Stomach (tissue), 9 donors: ENCODE data around the gene SOAT2. TPM values are rescaled to one million over a fixed set of nuclear protein-coding genes. Genes with fewer than 3 reads are reported as not detected.

Experiments used
- DNase-seq, 2 donors: peaks; one replicate each; pipeline versions ENCODE4 v3.0.0 to v3.0.0-alpha.2; 2013 to 2019
- H3K27ac ChIP-seq, 5 donors: fragments of 200-600 bp in 4 of 5; sonication (generic) in 4 of 5; one replicate each; pipeline ENCODE4 v1.5.1; 2013 to 2019; ENCODE audit warnings: mild to moderate bottlenecking in 1 of 5, moderate library complexity in 1 of 5
- H3K27me3 ChIP-seq, 3 donors: fragments of 200-600 bp; sonication (generic); one replicate each; pipeline ENCODE4 v1.5.1; 2017 to 2019; ENCODE audit warnings: mixed run types in 1 of 3
- H3K36me3 ChIP-seq, 4 donors: fragments of 200-600 bp; sonication (generic); 1 replicate in 3 of 4; 2 replicates in 1 of 4; pipeline ENCODE4 v1.5.1; 2016 to 2019
- H3K4me1 ChIP-seq, 4 donors: fragments of 200-600 bp; sonication (generic); one replicate each; pipeline ENCODE4 v1.5.1; 2016 to 2019
- H3K4me3 ChIP-seq, 4 donors: fragments of 200-600 bp; sonication (generic) in 3 of 4; one replicate each; pipeline ENCODE4 v1.5.1; 2016 to 2019; ENCODE audit warnings: mild to moderate bottlenecking in 1 of 4
- H3K9me3 ChIP-seq, 4 donors: fragments of 200-600 bp; sonication (generic); one replicate each; pipeline ENCODE4 v1.5.1; 2016 to 2019
- EP300 ChIP-seq: sonication (generic); formaldehyde crosslinking; IDR thresholded peaks from one replicate; pipeline ENCODE4 v1.6.1; 2017; ENCODE audit warnings: antibody characterized with exemption
- POLR2A ChIP-seq, 4 donors: fragments of 450-650 bp; IDR thresholded peaks; one replicate each; pipeline ENCODE4 v1.6.1; 2016; ENCODE audit warnings: antibody characterized with exemption in 4 of 4, control low read depth in 2 of 4, mild to moderate bottlenecking in 1 of 4, moderate library complexity in 1 of 4
- POLR2AphosphoS5 ChIP-seq, 3 donors: sonication (generic); formaldehyde crosslinking; IDR thresholded peaks; one replicate each; pipeline ENCODE4 v1.6.1; 2016; ENCODE audit warnings: antibody characterized with exemption in 3 of 3
- WGBS, 5 donors: extraction: QIAGEN DNeasy Blood & Tissue Kit in 3 of 5; methylation state at CpG; one replicate each; pipeline versions ENCODE4 v1.1.5 to v1.1.7; 2013 to 2018; 5-methylcytosine and 5-hydroxymethylcytosine counted together
- intact Hi-C: fragments of 100-400 bp; cut with DNase I; formaldehyde crosslinking; loops from one replicate; pipeline ENCODE4 v1.15.1; 2023; ENCODE audit warnings: low total_unique reads
- polyA plus RNA-seq, 3 donors: library from polyadenylated mRNA; stranded (reverse); fragments of 200-250 nt; gene quantifications; one replicate each; pipeline ENCODE4 v1.2.3, GENCODE V29; 2013
- total RNA-seq, 5 donors: library from RNA; depleted of rRNA; stranded (reverse); fragments of >200 nt; gene quantifications; one replicate each; pipeline versions ENCODE4 v1.1.0 to v1.2.3, GENCODE V29; 2014 to 2016
- TF ChIP-seq, protein P1 (sequence below), 7 experiments: fragments of 450-650 bp in 4 of 7; fragments of 200-600 bp in 3 of 7; sonication (generic) in 3 of 7; IDR thresholded peaks; one replicate each; pipeline ENCODE4 v1.5.1; 2016 to 2019; ENCODE audit warnings: antibody characterized with exemption in 7 of 7, control low read depth in 2 of 7, mild to moderate bottlenecking in 1 of 7
- donor health status: healthy with polysubstance abuse.
- donor health status: Bipolar disorder and iron deficiency.
- donor health status: healthy.

SOAT2 gene
- total and polyA plus RNA-seq, 8 donors = 0.28 to 0.92 TPM; not detected in 6

DNA sequence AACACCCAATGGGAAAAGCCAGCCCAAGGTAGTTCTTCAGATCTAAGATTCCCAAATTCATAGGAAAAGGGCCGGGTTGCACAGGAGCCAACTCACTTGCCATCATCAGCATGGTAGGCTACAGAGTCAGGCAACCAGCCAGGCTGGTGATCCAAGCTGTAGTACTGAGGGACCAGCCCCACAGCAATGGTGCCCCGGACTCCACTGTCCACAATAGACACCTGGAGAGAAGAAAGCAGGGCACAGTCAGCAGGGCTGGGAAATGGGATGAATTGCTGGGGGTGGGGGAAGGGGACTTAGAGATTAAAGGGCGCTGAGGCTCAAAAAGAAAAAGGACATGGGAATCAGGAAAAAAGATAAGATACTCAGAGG lies 28.3 kb upstream of the SOAT2 start:
- no peaks in the 10 kb centered on the region for H3K9me3 ChIP-seq
- 90 to 96% (median 91%) methylated on average over 3 of the region's 3 CpGs for WGBS, 5 donors
- H3K27ac ChIP-seq = peak overlapping the region in 3 of 5 donors; percentile 38 to 66 (median 63)
- no peak overlapping the region for H3K4me3 ChIP-seq
- peaks cover 16 to 73% (median 67%) of the 10 kb centered on the region in 4 donors for H3K36me3 ChIP-seq
- intact Hi-C loops = no loop called here
- peaks cover 54 to 89% (median 79%) of the 10 kb centered on the region in 4 donors for H3K4me1 ChIP-seq
- DNase-seq = no peak
- H3K27me3 ChIP-seq = no peaks in the 10 kb centered on the region
- TF ChIP-seq EP300 = no peak
- no peak for TF ChIP-seq POLR2AphosphoS5 (IDR thresholded peaks at IDR 0.05)
- TF ChIP-seq, protein P1, sequence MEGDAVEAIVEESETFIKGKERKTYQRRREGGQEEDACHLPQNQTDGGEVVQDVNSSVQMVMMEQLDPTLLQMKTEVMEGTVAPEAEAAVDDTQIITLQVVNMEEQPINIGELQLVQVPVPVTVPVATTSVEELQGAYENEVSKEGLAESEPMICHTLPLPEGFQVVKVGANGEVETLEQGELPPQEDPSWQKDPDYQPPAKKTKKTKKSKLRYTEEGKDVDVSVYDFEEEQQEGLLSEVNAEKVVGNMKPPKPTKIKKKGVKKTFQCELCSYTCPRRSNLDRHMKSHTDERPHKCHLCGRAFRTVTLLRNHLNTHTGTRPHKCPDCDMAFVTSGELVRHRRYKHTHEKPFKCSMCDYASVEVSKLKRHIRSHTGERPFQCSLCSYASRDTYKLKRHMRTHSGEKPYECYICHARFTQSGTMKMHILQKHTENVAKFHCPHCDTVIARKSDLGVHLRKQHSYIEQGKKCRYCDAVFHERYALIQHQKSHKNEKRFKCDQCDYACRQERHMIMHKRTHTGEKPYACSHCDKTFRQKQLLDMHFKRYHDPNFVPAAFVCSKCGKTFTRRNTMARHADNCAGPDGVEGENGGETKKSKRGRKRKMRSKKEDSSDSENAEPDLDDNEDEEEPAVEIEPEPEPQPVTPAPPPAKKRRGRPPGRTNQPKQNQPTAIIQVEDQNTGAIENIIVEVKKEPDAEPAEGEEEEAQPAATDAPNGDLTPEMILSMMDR (IDR thresholded peaks at IDR 0.05) = no peak
- no peak for TF ChIP-seq POLR2A (IDR thresholded peaks at IDR 0.05)

DNA sequence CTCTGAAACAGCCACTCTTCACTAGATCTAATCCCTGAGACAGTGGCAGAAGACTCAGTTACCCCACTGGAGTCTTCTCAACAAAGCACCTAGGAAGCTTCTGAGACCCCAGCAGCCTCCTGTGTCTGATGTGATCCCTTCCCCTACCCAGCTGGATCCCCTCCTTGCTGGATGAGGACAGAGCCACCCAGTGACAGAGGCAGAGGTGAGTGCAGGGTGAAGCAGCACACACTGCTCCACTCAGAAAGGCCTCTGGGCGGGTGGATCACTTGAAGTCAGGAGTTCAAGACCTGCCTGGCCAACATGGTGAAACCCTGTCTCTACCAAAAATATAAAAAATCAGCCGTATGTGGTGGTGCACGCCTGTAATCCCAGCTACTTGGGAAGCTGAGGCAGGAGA lies 26.8 kb upstream of the SOAT2 start:
- Histone ChIP-seq H3K4me1 (peaks cover 46 to 83% (median 73%) of the 10 kb centered on the region in 4 donors), H3K4me3 (no peak overlapping the region), H3K27ac (peak overlapping the region in 2 of 5 donors; percentile 1 to 63), H3K27me3 (no peaks in the 10 kb centered on the region), H3K36me3 (peaks cover 16 to 58% (median 52%) of the 10 kb centered on the region in 4 donors), H3K9me3 (no peaks in the 10 kb centered on the region)
- TF ChIP-seq, protein P1 (IDR thresholded peaks at IDR 0.05) = no peak
- TF ChIP-seq EP300 = no peak
- WGBS, 5 donors = 84 to 99% (median 93%) methylated on average over 2 to 3 of the region's 3 CpGs
- DNase-seq = no peak
- intact Hi-C loops = no loop called here

DNA sequence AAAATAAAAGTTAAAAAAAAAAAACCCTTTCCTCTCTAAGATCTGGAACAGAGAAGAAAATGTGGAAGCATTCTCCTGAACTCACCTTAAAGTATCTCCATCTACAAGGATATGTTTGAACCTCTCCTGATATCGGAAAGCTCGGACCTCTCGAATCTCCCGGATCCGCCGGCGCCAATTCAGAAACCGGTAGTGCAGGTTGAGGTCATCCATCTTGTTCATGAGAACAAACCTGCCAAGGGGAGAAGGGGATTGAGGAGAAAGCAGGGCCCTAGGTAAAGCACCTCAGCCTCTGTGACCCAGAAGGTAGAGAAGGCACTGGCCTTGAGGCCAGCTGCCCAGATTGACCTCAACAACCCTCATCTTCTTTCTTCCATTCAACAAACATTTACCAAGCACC lies 26.3 kb upstream of the SOAT2 start:
- H3K27me3 ChIP-seq = no peaks in the 10 kb centered on the region
- peak overlapping the region in 3 of 5 donors; percentile 6 to 29 (median 9) for H3K27ac ChIP-seq
- TF ChIP-seq EP300 (no peak), POLR2AphosphoS5 (IDR thresholded peaks at IDR 0.05) (no peak), POLR2A (IDR thresholded peaks at IDR 0.05) (no peak)
- TF ChIP-seq, protein P1 (IDR thresholded peaks at IDR 0.05) = no peak
- no peak overlapping the region for H3K4me3 ChIP-seq
- DNase-seq = peak in 1 of 2 donors; percentile 76
- intact Hi-C loops = no loop called here
- no peaks in the 10 kb centered on the region for H3K9me3 ChIP-seq
- H3K36me3 ChIP-seq = peaks cover 16 to 53% (median 47%) of the 10 kb centered on the region in 4 donors
- peaks cover 40 to 77% (median 67%) of the 10 kb centered on the region in 4 donors for H3K4me1 ChIP-seq
- 16 to 64% (median 53%) methylated on average over 8 of the region's 8 CpGs for WGBS, 5 donors

DNA sequence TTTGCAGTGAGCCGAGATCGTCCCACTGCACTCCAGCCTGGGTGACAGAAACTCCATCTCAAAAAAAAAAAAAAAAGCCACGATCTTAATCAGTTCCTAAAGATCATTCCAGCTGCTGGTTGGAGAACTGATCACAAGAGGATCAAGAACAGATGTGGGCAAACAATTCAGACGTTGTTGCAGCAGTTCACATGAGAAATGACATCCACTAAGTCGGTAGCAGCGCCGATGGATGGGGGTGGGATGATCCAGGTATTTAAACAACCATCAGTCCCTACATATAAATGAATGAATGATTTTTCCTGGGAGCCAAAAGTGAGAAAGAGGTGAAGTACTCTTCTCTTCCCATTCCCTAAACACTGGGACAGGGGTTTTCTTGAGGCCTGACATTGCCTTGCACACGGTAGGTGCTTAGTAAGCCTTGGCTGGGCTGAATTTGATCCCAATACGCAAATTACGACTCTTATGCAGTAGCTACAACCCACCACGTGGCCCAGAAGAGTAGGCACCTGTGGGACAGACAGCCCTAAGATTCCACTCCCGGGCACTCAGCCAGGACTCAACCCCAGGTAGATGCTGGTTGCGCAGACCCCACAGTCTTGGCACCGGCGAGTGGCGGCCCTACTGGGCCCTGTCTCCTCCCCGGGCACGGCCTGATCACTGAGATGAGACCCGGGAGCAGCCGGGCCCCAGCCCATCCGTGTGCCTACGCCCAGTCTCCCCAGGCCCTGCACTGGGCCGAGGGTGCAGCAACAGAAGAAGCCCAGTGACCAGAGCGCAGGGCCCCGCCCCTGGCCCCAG lies 24.7 kb upstream of the SOAT2 start:
- no peak for TF ChIP-seq POLR2A (IDR thresholded peaks at IDR 0.05)
- no peak for TF ChIP-seq EP300
- TF ChIP-seq, protein P1 (IDR thresholded peaks at IDR 0.05) = no peak
- TF ChIP-seq POLR2AphosphoS5 (IDR thresholded peaks at IDR 0.05) = no peak

More for the DNA sequence above, 24.7 kb upstream of the SOAT2 start:
- H3K27me3 ChIP-seq = no peaks in the 10 kb centered on the region
- H3K9me3 ChIP-seq = no peaks in the 10 kb centered on the region
- 16 to 35% (median 18%) methylated on average over 12 to 25 of the region's 25 CpGs for WGBS, 5 donors
- DNase-seq = peak in 1 of 2 donors; percentile 49
- peaks cover 10 to 38% (median 33%) of the 10 kb centered on the region in 4 donors for H3K36me3 ChIP-seq
- peak overlapping the region; percentile 89 to 95 (median 94) for H3K27ac ChIP-seq
- intact Hi-C loops = no loop called here
- H3K4me1 ChIP-seq = peaks cover 26 to 61% (median 52%) of the 10 kb centered on the region in 4 donors
- peak overlapping the region; percentile 73 to 85 (median 82) for H3K4me3 ChIP-seq
